NCI-H2196 treated with DMSO at 0.1 percent for 48 hours (cell line): ENCODE results near the gene COL1A1.

Experiments used
- DNase-seq: peaks from one replicate; lab custom pipeline; 2025; ENCODE audit not compliant: unreplicated experiment; lab: John Stamatoyannopoulos, UW

COL1A1 gene

GRCh38 chr17:50161023-50161910, 40.2 kb downstream of the COL1A1 start:
- peak; percentile 91 for DNase-seq

- DNase-seq, result no peak
Observed at GRCh38 chr17:50157891-50158290, 43.5 kb downstream of the COL1A1 start.

GRCh38 chr17:50155115-50155819, 46.2 kb downstream of the COL1A1 start:
- no peak for DNase-seq

GRCh38 chr17:50154604-50155003, 46.8 kb downstream of the COL1A1 start:
- DNase-seq, result no peak

GRCh38 chr17:50153650-50154575, 47.5 kb downstream of the COL1A1 start:
- peak; percentile 8 for DNase-seq

GRCh38 chr17:50152736-50153135, 48.7 kb downstream of the COL1A1 start:
- no peak for DNase-seq

GRCh38 chr17:50151937-50152547, 49.4 kb downstream of the COL1A1 start:
- peak; percentile 94 for DNase-seq

- DNase-seq, result peak; percentile 83
Observed at GRCh38 chr17:50151041-50151936, 50.1 kb downstream of the COL1A1 start.

- no peak for DNase-seq
Observed at GRCh38 chr17:50150354-50151040, 50.9 kb downstream of the COL1A1 start, which contains the start of gene PPP1R9B. PPP1R9B (minus strand) TSS chr17:50150677; CDS start chr17:50150513, 164 bp downstream.

GRCh38 chr17:50149417-50150353, 51.7 kb downstream of the COL1A1 start:
- DNase-seq, result peak; percentile 4

GRCh38 chr17:50149091-50149416, 52.4 kb downstream of the COL1A1 start:
- DNase-seq, result no peak

- no peak for DNase-seq
Observed at GRCh38 chr17:50148226-50149090, 53.0 kb downstream of the COL1A1 start.

GRCh38 chr17:50147841-50148225, 53.6 kb downstream of the COL1A1 start:
- DNase-seq, result no peak

GRCh38 chr17:50146927-50147665, 54.3 kb downstream of the COL1A1 start:
- no peak for DNase-seq

- no peak for DNase-seq
Observed at GRCh38 chr17:50146230-50146926, 55.1 kb downstream of the COL1A1 start.
